Adrenal gland (tissue), 5 donors: Measurements from ENCODE around the gene FKTN.

Experiments used
- POLR2A ChIP-seq, 2 donors: fragments of 450-650 bp; IDR thresholded peaks; one replicate each; pipeline ENCODE4 v1.6.1; 2017; ENCODE audit warnings: antibody characterized with exemption in 2 of 2, mild to moderate bottlenecking in 2 of 2, moderate library complexity in 1 of 2
- TF ChIP-seq, protein P1 (sequence below), 6 experiments: fragments of 450-650 bp in 4 of 6; fragments of 200-600 bp in 2 of 6; sonication (generic) in 1 of 6; IDR thresholded peaks; 1 replicate in 5 of 6; 2 replicates in 1 of 6; pipeline versions ENCODE4 v1.5.1 to v1.8.0; 2016 to 2021; ENCODE audit warnings: antibody characterized with exemption in 6 of 6, mild to moderate bottlenecking in 2 of 6, moderate library complexity in 1 of 6
- donor health status: DM: no; HTN: no; CAD: no.

DNA sequence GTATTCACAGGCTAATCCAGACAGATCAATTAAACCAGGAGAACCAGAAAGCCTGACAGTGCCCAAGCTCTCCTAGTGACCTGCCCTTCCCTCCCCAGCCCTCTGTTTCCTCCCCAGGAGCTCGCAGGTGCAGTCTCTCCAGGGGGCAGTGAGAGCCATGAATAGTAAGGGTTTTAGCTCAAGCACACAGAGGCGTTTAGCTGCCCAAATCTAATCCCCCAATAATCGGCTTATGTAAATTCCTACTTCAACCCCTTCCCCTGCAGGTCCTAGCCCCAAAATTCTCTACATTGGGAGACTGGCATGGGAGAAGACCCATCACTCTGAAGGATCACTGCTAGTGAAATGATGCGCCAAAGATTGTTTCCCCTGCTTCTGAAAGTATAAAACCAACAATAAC is 93.9 kb downstream of the FKTN start:
- TF ChIP-seq, protein P1, sequence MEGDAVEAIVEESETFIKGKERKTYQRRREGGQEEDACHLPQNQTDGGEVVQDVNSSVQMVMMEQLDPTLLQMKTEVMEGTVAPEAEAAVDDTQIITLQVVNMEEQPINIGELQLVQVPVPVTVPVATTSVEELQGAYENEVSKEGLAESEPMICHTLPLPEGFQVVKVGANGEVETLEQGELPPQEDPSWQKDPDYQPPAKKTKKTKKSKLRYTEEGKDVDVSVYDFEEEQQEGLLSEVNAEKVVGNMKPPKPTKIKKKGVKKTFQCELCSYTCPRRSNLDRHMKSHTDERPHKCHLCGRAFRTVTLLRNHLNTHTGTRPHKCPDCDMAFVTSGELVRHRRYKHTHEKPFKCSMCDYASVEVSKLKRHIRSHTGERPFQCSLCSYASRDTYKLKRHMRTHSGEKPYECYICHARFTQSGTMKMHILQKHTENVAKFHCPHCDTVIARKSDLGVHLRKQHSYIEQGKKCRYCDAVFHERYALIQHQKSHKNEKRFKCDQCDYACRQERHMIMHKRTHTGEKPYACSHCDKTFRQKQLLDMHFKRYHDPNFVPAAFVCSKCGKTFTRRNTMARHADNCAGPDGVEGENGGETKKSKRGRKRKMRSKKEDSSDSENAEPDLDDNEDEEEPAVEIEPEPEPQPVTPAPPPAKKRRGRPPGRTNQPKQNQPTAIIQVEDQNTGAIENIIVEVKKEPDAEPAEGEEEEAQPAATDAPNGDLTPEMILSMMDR (IDR thresholded peaks at IDR 0.05), result no peak
- no peak for TF ChIP-seq POLR2A (IDR thresholded peaks at IDR 0.05)
